Lower lobe of right lung (tissue), 2 donors: ENCODE results near the gene FRMD7. TPM values are rescaled to one million over a fixed set of nuclear protein-coding genes. Genes with fewer than 3 reads are reported as not detected.
"Not testable (repeated sequence)": the region's sequence is repeated elsewhere in the genome, so short reads cannot be mapped to it uniquely, and the experiment has no call there.

Source experiments
- ATAC-seq, 2 donors: fragments of 200-7000 bp; cut with Tn5 transposase; one replicate each; pipeline ENCODE4 v1.9.1; 2020 to 2022; ENCODE audit warnings: mild to moderate bottlenecking in 2 of 2, moderate library complexity in 2 of 2
- DNase-seq: peaks from one replicate; pipeline ENCODE4 v3.0.0-alpha.2; 2020
- H3K27ac ChIP-seq: fragments of 200-600 bp; one replicate; pipeline ENCODE4 v1.8.0; 2022
- H3K27me3 ChIP-seq: fragments of 200-600 bp; one replicate; pipeline ENCODE4 v1.8.0; 2022; ENCODE audit warnings: low read depth
- H3K36me3 ChIP-seq: fragments of 200-600 bp; one replicate; pipeline ENCODE4 v1.8.0; 2022; ENCODE audit warnings: mild to moderate bottlenecking
- H3K4me1 ChIP-seq: fragments of 200-600 bp; one replicate; pipeline ENCODE4 v1.8.0; 2022
- H3K4me3 ChIP-seq: fragments of 200-600 bp; one replicate; pipeline ENCODE4 v1.8.0; 2022; ENCODE audit warnings: mild to moderate bottlenecking
- H3K9me3 ChIP-seq: fragments of 200-600 bp; one replicate; pipeline ENCODE4 v1.8.0; 2022
- CTCF ChIP-seq: fragments of 200-600 bp; IDR thresholded peaks from one replicate; pipeline ENCODE4 v1.8.0; 2022; ENCODE audit warnings: antibody characterized with exemption, mild to moderate bottlenecking
- intact Hi-C: fragments of 100-400 bp; cut with DNase I; formaldehyde crosslinking; loops from one replicate; pipeline ENCODE4 v1.11.0; 2022
- total RNA-seq: library from RNA; stranded (reverse); fragmentation: NEBNext Ultra II Directional; extraction: Animal tissue kit (Norgen Biotek cat#: 25700); gene quantifications from one replicate; pipeline ENCODE4 v1.2.1, GENCODE V29; 2021
- donor health status: DM: no; HTN: yes; CAD: no; lungs with severe emphysema.

The FRMD7 gene
- total RNA-seq, 1 donor from 2014 or later, result not detected

DNA sequence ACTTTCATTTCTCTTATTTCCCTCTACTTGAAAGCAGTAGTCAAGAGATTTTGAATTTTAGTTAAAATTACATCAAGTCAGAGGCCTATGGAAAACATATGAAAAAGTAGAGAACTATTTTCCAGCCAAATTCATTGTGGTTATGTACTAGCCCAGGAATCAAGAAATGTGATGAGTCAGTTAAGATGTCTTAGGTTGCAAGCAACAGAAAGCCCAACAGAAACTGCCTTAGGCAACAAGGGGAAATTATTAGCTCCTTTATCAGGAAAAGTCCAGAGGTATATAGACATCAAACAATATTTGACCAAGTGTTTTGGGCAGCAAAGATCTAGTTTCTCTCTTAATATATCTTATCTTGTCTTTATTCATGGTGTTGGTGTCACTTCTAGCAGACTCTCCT lies 37.8 kb upstream of the FRMD7 start:
- no peaks in the 10 kb centered on the region for H3K9me3 ChIP-seq
- H3K4me3 ChIP-seq, result no peak overlapping the region
- ATAC-seq, result no peak
- H3K36me3 ChIP-seq, result no peaks in the 10 kb centered on the region
- H3K27me3 ChIP-seq, result no peaks in the 10 kb centered on the region
- H3K27ac ChIP-seq, result no peak overlapping the region
- no peaks in the 10 kb centered on the region for H3K4me1 ChIP-seq
- no peak for DNase-seq
- TF ChIP-seq CTCF, result no peak
- intact Hi-C loops, result no loop called here

GRCh38 chrX:132165005-132165404 lies 37.2 kb upstream of the FRMD7 start:
- intact Hi-C loops, result no loop called here
- no peak for TF ChIP-seq CTCF
- H3K4me1 ChIP-seq, result no peaks in the 10 kb centered on the region
- H3K27me3 ChIP-seq, result no peaks in the 10 kb centered on the region
- DNase-seq (no peak), ATAC-seq (no peak)
- H3K36me3 ChIP-seq, result no peaks in the 10 kb centered on the region
- no peaks in the 10 kb centered on the region for H3K9me3 ChIP-seq
- H3K4me3 ChIP-seq, result no peak overlapping the region
- H3K27ac ChIP-seq, result no peak overlapping the region

DNA sequence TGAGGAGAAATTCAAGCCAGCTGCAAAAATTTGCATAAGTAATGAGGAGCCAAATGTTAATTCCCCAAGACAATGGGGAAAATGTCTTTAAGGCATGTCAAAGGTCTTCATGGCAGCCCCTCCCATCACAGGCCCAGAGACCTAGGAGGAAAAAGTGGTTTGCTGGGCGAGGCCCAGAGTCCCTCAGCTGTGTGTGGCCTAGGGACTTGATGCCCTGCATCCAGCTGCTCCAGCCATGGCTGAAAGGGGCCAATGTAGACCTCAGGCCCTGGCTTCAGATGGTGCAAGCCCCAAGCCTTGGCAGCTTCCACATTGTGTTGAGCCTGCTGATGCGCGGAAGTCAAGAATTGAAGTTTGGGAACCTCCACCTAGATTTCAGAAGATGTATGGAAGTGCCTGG lies 35.3 kb upstream of the FRMD7 start:
- ATAC-seq, DNase-seq, H3K4me1 ChIP-seq, intact Hi-C loops, H3K27me3 ChIP-seq, H3K4me3 ChIP-seq, H3K27ac ChIP-seq, H3K36me3 ChIP-seq, H3K9me3 ChIP-seq: not testable (repeated sequence)

- Histone ChIP-seq H3K4me3 (no peak overlapping the region), H3K27me3 (no peaks in the 10 kb centered on the region), H3K4me1 (no peaks in the 10 kb centered on the region), H3K9me3 (no peaks in the 10 kb centered on the region), H3K36me3 (no peaks in the 10 kb centered on the region), H3K27ac (no peak overlapping the region)
- no peak for ATAC-seq
- intact Hi-C loops, result no loop called here
- DNase-seq, result no peak
- TF ChIP-seq CTCF, result no peak
These were observed 25.3 kb upstream of the FRMD7 start for GRCh38 chrX:132153166-132153565.

DNA sequence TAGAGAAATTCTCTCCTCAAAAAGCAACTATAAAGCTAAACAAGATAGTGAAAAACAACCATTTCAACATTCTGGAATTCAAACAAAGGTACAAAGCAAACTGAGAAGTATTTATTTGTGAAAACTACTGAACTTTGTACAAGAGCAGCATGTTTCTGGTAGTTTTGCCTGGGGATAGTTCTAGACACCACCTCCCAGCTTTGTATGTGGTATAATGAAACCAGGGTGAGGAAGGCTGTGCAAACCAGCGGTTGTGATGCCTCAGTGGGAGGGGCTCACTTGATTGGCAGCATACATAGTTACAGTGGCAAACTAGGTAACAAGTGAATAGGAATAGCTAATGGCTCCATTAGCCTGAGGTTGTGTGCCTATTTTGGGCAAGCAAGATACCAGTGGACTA lies 18.6 kb upstream of the FRMD7 start:
- Histone ChIP-seq H3K9me3 (no peaks in the 10 kb centered on the region), H3K36me3 (no peaks in the 10 kb centered on the region), H3K27me3 (no peaks in the 10 kb centered on the region), H3K4me3 (no peak overlapping the region), H3K4me1 (no peaks in the 10 kb centered on the region), H3K27ac (no peak overlapping the region)
- ATAC-seq, result no peak
- no peak for TF ChIP-seq CTCF
- intact Hi-C loops, result no loop called here
- DNase-seq, result no peak

GRCh38 chrX:132144061-132144460 lies 16.2 kb upstream of the FRMD7 start:
- Histone ChIP-seq H3K4me3 (no peak overlapping the region), H3K27ac (no peak overlapping the region), H3K9me3 (no peaks in the 10 kb centered on the region), H3K4me1 (no peaks in the 10 kb centered on the region), H3K36me3 (no peaks in the 10 kb centered on the region), H3K27me3 (no peaks in the 10 kb centered on the region)
- DNase-seq, result no peak
- TF ChIP-seq CTCF, result no peak
- ATAC-seq, result no peak
- intact Hi-C loops, result no loop called here
